Esophagus (tissue), 2 donors: Measurements from ENCODE around the gene SPEF1. TPM values are rescaled to one million over a fixed set of nuclear protein-coding genes. Genes with fewer than 3 reads are reported as not detected.
A peak's percentile ranks its signal among the peaks of the same experiment; 100 is the strongest.

Experiments
- H3K27ac ChIP-seq, 2 donors: one replicate each; pipeline ENCODE4 v1.5.1; 2013; ENCODE audit warnings: low read depth in 2 of 2, mild to moderate bottlenecking in 2 of 2, inconsistent platforms in 1 of 2, low read length in 1 of 2, moderate library complexity in 1 of 2
- H3K27me3 ChIP-seq, 2 donors: one replicate each; pipeline ENCODE4 v1.6.1; 2013; ENCODE audit warnings: low read length in 2 of 2, control low read depth in 1 of 2, mild to moderate bottlenecking in 1 of 2; ENCODE audit not compliant: insufficient read depth in 2 of 2, control insufficient read depth in 1 of 2
- H3K36me3 ChIP-seq, 2 donors: one replicate each; pipeline ENCODE4 v1.6.1; 2013; ENCODE audit warnings: low read length in 1 of 2; ENCODE audit not compliant: control insufficient read depth in 2 of 2, insufficient read depth in 2 of 2
- H3K4me1 ChIP-seq, 2 donors: one replicate each; pipeline ENCODE4 v1.6.1; 2013; ENCODE audit warnings: low read length in 1 of 2; ENCODE audit not compliant: control insufficient read depth in 2 of 2, insufficient read depth in 2 of 2
- H3K4me3 ChIP-seq, 2 donors: one replicate each; pipeline ENCODE4 v1.5.1; 2013; ENCODE audit warnings: low read length in 2 of 2, mild to moderate bottlenecking in 2 of 2, low read depth in 1 of 2, moderate library complexity in 1 of 2
- H3K9me3 ChIP-seq, 2 donors: one replicate each; pipeline ENCODE4 v1.6.1; 2013; ENCODE audit warnings: mild to moderate bottlenecking in 2 of 2, low read depth in 1 of 2, low read length in 1 of 2, moderate library complexity in 1 of 2; ENCODE audit not compliant: control insufficient read depth in 2 of 2, insufficient read depth in 1 of 2
- WGBS, 2 donors: extraction: QIAGEN DNeasy Blood & Tissue Kit; methylation state at CpG; one replicate each; pipeline ENCODE4 v1.1.7; 2013; 5-methylcytosine and 5-hydroxymethylcytosine counted together
- polyA plus RNA-seq, 2 donors: library from polyadenylated mRNA; stranded (reverse); fragments of 200-250 nt; gene quantifications; one replicate each; pipeline ENCODE4 v1.2.3, GENCODE V29; 2013
- donor health status: healthy with polysubstance abuse.
- donor health status: Bipolar disorder and iron deficiency.

SPEF1 gene
- polyA plus RNA-seq, 2 donors = 0.07 to 0.08 TPM

- Histone ChIP-seq H3K36me3 (peaks cover 0 to 9% of the 10 kb centered on the region in 2 donors), H3K4me3 (no peak overlapping the region), H3K4me1 (peaks cover 18 to 41% of the 10 kb centered on the region in 2 donors), H3K27me3 (no peaks in the 10 kb centered on the region), H3K9me3 (no peaks in the 10 kb centered on the region), H3K27ac (peak overlapping the region; percentile 38 to 77)
- WGBS, 2 donors = 58 to 66% methylated on average over 10 of the region's 10 CpGs
Measured at GRCh38 chr20:3783511-3784195, 2.4 kb upstream of the SPEF1 start.

- H3K27ac ChIP-seq = peak overlapping the region; percentile 16 to 77
- 38 to 44% methylated on average over 2 of the region's 2 CpGs for WGBS, 2 donors
- H3K4me3 ChIP-seq = no peak overlapping the region
- no peaks in the 10 kb centered on the region for H3K9me3 ChIP-seq
- no peaks in the 10 kb centered on the region for H3K27me3 ChIP-seq
- H3K4me1 ChIP-seq = peaks cover 23 to 45% of the 10 kb centered on the region in 2 donors
- H3K36me3 ChIP-seq = peaks cover 0 to 9% of the 10 kb centered on the region in 2 donors
Measured at GRCh38 chr20:3783068-3783489, 1.8 kb upstream of the SPEF1 start.

GRCh38 chr20:3782597-3782996 is 1.3 kb upstream of the SPEF1 start:
- Histone ChIP-seq H3K27ac (peak overlapping the region; percentile 16 to 77), H3K4me3 (no peak overlapping the region), H3K4me1 (peaks cover 25 to 47% of the 10 kb centered on the region in 2 donors), H3K27me3 (no peaks in the 10 kb centered on the region), H3K9me3 (no peaks in the 10 kb centered on the region), H3K36me3 (peaks cover 0 to 9% of the 10 kb centered on the region in 2 donors)
- WGBS, 2 donors = 53 to 80% methylated on average over 6 of the region's 6 CpGs

- no peaks in the 10 kb centered on the region for H3K27me3 ChIP-seq
- WGBS, 2 donors = 52 to 54% methylated on average over 18 of the region's 18 CpGs
- H3K4me3 ChIP-seq = no peak overlapping the region
- no peak overlapping the region for H3K27ac ChIP-seq
- peaks cover 14 to 28% of the 10 kb centered on the region in 2 donors for H3K4me1 ChIP-seq
- H3K9me3 ChIP-seq = no peaks in the 10 kb centered on the region
- H3K36me3 ChIP-seq = peaks cover 0 to 5% of the 10 kb centered on the region in 2 donors
Measured at GRCh38 chr20:3778976-3779375, 2.3 kb downstream of the SPEF1 start.

GRCh38 chr20:3777716-3778629 is 3.3 kb downstream of the SPEF1 start:
- no peaks in the 10 kb centered on the region for H3K27me3 ChIP-seq
- peak overlapping the region; percentile 39 to 52 for H3K4me3 ChIP-seq
- no peak overlapping the region for H3K27ac ChIP-seq
- peaks cover 8 to 19% of the 10 kb centered on the region in 2 donors for H3K4me1 ChIP-seq
- H3K36me3 ChIP-seq = no peaks in the 10 kb centered on the region
- H3K9me3 ChIP-seq = no peaks in the 10 kb centered on the region
- WGBS, 2 donors = 2% methylated on average over 68 to 70 of the region's 70 CpGs

GRCh38 chr20:3777381-3777715 is 3.9 kb downstream of the SPEF1 start:
- 10 to 13% methylated on average over 15 to 16 of the region's 16 CpGs for WGBS, 2 donors
- Histone ChIP-seq H3K36me3 (no peaks in the 10 kb centered on the region), H3K27ac (no peak overlapping the region), H3K4me1 (peaks cover 7 to 14% of the 10 kb centered on the region in 2 donors), H3K4me3 (peak overlapping the region; percentile 39 to 52), H3K9me3 (no peaks in the 10 kb centered on the region), H3K27me3 (no peaks in the 10 kb centered on the region)

GRCh38 chr20:3775457-3776108 is 5.7 kb downstream of the SPEF1 start:
- WGBS, 2 donors = 93 to 96% methylated on average over 4 of the region's 4 CpGs
- Histone ChIP-seq H3K9me3 (no peaks in the 10 kb centered on the region), H3K27ac (no peak overlapping the region), H3K36me3 (no peaks in the 10 kb centered on the region), H3K4me3 (no peak overlapping the region), H3K27me3 (no peaks in the 10 kb centered on the region), H3K4me1 (peaks cover 7 to 8% of the 10 kb centered on the region in 2 donors)

GRCh38 chr20:3771552-3772058 is 9.6 kb downstream of the SPEF1 start:
- Histone ChIP-seq H3K4me1 (peaks cover 3 to 8% of the 10 kb centered on the region in 2 donors), H3K9me3 (peaks cover 0 to 2% of the 10 kb centered on the region in 2 donors), H3K27ac (no peak overlapping the region), H3K27me3 (no peaks in the 10 kb centered on the region), H3K36me3 (no peaks in the 10 kb centered on the region), H3K4me3 (no peak overlapping the region)
- 84 to 86% methylated on average over 7 of the region's 7 CpGs for WGBS, 2 donors
